HG03354 (cell line): ENCODE data around the gene MIXL1.
A peak's percentile ranks its signal among the peaks of the same experiment; 100 is the strongest.
"Not testable (repeated sequence)": the region's sequence is repeated elsewhere in the genome, so short reads cannot be mapped to it uniquely, and the experiment has no call there.

Experiments
- ATAC-seq: cut with Tn5 transposase; IDR thresholded peaks from one replicate; pipeline ENCODE4 v1.9.1; 2021; ENCODE audit warnings: mild to moderate bottlenecking; ENCODE audit not compliant: unreplicated experiment, poor library complexity, severe bottlenecking

The MIXL1 gene

DNA sequence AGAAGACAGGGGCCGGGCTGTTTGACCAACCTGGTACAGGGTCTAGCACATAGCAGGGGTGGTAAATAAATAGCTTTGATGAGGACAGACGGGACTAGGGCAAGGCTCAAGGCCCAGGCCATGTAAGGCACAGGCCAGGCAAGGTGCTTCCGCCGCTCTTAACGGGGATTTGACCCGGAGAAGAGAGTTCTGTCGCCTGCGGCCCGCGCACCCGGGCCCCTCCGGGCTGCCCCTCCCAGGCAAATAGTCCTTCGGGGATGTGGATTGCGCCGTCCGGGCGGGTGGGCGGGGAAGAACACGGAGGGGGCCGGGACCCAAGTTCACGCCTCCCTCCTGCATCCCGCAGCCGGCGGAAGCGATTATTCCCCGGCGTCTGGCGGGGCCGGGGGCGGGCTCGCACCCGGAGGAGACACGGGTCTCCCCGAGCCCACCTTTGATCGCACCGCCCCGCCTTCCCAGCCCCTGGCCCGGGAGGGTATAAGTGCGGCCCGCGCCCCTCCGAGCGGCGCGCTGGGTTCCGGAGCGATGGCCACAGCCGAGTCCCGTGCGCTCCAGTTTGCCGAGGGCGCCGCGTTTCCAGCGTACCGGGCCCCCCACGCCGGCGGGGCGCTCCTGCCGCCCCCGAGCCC, at the start of gene MIXL1:
Gene MIXL1, plus strand, starts transcription at position 508 of the 629 bp plus-strand sequence. Its CDS starts 18 bp downstream, at position 526.
- peak; percentile 51 for ATAC-seq

DNA sequence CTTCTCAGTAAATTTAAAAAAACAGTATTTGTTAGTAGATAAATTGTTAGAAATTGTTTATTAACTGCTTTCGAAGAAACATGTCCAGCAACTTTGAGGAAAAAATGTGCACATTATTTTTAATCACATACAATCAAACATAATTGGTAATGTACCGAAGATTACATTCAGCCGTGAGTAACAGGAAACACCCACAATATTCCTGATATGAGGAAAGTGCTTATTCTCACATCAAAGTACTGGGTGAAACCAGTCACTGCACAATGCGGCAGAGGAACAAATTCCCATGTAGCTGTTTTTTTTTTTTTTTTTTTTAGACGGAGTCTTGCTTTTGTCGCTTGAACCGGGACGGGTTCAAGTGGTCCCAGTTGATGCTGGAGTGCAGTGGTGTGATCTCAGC, 46.6 kb upstream of the MIXL1 start:
- no peak for ATAC-seq

DNA sequence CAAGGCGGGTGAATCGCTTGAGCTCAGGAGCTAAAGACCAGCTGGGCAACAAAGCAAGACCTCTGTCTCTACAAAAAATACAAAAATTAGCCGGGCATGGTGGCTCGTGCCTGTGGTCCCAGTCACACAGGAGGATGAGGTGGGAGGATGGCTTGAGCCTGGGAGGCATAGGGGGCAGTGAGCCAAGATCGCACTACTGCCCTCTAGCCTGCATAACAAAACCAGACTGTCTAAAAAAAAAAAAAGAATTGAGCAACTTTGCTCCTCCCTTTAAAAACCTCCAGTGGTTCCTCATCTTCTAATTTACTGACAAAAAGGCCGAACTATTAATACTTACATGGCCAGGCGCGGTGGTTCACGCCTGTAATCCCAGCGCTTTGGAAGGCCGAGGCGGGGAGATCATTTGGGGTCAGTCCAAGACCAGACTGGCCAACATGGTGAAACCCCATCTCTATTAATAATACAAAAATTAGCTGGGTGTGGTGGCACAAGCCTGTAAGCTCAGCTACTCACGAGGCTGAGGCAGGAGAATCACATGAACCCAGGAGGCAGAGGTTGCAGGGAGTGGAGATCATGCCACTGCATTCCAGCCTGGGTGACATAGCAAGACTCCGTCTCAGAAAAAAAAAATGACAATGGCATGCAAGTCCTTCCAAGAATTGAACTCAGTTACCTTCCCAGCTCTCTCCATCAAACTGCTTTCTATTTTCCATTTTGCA, 41.3 kb upstream of the MIXL1 start:
- no peak for ATAC-seq

DNA sequence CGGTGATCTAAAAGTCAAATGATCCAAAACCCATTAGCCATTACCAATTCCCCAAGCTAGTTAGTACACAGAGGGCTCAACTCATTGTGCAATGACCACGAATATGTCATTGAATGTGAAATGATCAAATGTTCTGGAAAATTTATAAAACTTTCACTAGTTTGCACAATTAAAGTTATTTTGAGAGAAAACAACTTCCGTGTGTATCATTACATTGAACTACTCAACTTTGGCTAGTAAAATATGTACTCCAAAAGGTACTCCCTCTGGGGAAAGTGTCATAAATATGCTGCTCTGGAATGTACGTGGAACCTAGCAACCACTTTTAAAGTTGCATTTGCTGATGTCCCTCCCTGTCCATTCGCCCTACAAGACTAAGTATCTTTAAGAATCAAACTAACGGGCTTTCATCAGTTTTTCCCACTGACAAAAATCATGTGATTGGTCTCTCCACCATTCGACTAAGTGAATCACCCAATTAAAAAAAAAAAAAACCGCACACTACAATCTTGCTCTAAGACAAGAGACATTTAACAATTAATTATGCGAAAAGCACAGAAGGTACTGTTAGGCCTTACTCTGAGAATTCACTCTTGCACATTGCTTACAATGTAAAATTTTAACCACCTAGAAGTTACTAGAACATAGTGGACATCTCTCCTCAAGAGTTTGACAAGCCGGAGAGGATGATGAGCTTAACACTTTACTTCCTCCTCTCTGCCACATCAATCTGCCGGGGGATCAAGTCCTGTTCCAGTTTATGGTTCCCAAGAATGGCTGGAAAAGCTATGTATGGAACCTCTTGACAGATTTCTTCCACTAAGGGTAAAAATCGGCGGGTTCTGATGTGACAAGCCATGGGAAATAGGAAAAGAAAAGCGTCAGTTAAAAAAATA, 38.1 kb upstream of the MIXL1 start:
- ATAC-seq: no peak

DNA sequence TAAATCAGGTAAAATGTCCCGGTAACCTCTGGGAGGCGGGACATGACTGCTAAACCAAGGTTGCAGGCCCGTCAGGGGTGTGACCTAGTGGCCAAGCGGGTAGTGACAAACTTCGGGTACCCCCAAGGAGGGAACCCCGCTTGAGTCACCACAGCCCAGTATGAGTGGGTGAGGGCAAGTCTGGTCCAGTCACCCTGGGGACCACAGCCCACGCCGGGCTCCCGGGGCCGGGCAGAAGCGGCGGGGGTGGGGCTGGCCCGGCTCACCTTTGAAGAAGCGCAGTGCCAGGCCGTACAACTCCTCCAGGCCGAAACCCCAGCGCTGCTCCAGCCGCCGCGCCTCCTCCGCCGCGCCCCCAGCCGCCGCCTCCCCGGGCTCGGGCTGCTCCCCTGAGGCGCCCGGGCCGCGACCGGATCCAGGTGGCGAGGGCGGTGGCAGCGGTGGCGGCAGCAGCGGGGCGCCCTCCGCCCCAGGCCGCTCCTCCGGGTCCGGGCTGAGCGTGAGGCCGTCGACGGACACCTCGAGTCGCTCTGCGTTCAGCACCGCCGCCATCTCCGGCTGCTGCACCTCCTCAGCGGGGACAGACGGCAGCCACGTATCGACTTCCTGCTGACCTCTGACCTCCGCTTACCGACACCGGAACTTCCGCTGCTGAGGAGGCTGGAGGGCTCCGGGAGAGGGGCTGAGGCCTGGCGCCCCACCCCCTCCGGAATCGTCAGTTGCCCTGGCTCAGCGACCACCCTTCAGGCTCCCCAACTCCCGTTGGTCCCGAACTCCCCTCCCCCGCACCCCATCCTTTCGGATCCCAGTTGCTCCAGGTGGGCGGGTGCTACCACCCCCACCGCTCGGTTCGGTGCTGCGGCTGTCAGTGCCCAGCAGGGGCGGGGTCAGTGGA, 37.1 kb upstream of the MIXL1 start, which contains the start of gene ACBD3:
Gene ACBD3, minus strand, starts transcription at position 618 of the 895 bp plus-strand sequence. Its CDS starts 66 bp downstream, at position 552.
- ATAC-seq: peak; percentile 98

DNA sequence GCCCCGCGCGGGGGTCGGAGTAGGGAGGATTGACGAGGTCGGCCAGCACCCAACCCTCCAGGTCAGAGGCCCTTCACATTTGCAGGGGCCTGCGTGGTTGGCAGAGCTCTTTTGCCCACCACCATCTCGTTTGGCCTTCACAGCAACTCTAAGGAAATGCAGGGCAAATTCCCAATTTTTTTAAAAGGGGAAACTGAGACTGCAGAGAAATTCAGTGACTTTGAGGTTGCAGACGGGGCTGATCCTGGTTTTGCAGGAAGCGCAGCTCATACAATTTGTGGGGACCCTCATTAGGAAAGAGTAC, 36.5 kb upstream of the MIXL1 start:
- ATAC-seq: no peak

DNA sequence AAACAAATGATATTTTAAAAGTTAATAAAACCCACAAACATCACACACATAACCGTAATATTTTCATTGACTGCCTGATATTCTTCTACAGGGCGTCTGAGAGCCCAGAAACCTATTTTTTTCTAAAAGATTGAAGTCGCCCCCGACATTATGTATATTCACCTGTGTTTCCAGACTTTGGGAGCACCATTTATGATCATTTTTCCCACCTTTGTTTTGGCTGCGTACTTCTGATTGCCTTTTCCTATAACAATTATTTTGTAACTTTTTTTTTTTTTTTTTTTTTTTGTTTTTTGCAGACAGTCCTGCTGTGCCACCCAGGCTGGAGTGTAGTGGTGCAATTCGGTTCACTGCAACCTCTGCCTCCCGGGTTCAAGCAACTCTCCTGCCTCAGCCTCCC, 36.1 kb upstream of the MIXL1 start:
- no peak for ATAC-seq

DNA sequence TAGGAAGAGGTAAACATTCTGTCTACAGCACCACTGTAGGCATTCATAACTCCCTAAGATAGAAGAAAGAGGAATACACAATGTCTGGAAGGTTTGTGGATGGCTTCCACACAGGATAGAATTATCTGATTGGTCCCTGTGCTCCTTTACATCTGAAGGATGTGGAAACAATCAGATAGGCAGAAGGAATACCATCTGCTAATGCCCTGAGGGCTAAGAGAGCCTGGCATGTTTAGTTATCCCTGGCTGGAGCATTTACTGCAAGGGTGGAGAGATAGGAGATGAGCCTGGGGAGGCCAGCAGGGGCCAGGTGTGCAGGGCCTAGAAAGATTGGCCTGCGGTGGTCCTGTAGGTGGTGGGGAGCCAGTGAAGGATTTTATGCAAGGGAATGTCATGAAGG, 28.3 kb upstream of the MIXL1 start:
- ATAC-seq: no peak

DNA sequence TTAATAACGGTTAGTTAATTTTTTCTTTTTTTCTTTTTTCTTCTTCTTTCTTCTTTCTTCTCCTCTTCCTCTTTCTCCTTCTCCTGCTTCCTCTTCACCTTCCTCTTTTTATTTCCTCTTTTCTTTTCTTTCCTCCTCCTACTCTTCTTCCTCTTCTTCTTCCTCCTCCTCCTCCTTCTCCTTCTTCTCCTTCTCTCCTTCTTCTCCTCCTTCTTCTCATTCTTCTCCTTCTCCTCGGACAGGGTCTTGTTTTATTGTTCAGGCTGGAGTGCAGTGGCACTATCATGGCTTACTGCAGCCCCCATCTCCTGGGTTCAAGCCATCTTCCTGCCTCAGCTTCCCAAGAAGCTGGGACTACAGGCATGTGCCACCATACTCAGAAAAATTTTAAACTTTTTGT, 23.5 kb upstream of the MIXL1 start:
- no peak for ATAC-seq

DNA sequence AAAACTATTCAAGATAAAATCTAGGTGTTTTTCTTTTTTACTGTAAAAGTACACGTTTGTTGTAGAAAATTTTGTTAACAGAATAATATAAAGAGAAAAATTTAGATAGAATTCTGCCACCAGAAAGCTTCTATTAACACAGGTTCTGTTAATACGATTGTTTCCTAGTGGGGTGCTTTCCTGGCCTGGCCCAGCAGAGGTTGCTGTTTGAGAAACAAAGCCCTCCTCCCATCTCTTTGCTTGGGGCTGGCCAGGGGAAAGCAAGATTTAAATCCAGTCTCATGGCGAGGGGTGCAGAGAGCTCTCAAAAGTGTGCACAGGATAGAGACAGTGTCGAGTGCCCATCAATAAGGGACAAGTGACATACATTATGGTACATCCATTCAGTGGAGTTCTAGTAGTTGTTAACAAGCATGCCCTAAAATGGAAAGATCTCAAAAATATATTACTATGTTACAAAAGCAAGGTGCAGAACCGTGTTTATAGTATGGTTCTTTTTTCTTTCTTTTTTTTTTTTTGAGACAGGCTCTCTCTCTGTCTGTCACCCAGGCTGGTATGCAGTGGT, 22.4 kb upstream of the MIXL1 start:
- no peak for ATAC-seq

DNA sequence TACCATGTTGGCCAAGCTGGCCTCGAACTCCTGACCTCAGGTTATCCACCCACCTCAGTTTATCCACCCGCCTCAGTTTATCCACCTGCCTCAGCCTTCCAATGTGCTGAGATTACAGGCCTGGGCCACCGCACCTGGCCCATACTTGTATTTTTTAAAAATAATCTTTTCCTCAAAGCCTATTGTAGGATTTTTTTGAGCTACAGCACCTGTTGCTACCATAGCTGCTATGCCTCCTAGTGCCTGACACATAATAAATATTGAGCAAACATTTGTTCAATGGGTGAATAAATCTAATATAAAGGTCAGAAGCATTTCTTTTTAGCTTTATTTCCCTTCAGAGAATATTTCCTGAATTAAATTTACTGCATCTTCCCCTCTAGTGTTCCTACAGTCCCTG, 21.2 kb upstream of the MIXL1 start:
- ATAC-seq: no peak

DNA sequence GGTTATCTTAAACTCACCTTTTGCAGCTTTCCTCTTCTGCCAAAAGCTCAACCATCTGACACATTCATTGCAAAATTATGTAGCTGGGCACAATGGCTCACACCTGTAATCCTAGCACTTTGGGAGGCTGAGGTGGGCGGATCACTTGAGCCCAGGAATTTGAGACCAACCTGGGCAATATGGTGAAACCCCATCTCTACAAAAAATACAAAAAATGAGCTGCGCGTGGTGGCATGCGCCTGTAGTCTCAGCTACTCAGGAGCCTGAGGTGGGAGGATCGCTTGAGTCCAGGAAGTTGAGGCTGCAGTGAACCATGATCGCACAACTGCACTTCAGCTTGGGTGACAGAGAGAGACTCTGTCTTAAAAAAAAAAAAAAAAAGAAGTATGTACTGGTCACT, 20.8 kb upstream of the MIXL1 start:
- not testable (repeated sequence) for ATAC-seq

DNA sequence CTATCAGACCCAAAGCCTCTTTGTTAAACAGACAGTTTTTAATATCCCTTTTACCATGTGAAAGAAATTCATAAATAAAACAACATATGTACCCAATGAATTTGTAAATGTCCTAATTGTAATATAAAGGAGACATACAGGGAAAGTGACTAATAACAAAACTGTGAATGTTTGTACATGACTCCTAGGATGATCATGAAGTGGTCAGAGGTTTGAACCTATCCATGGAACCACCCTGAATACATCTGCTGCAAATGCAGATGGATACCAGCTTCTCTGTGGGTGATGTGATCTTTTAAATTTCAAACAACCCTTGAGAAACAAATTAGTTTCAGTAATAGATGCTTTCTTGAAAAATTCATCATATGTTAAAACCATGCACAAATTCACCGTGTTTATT, 20.2 kb upstream of the MIXL1 start:
- no peak for ATAC-seq

DNA sequence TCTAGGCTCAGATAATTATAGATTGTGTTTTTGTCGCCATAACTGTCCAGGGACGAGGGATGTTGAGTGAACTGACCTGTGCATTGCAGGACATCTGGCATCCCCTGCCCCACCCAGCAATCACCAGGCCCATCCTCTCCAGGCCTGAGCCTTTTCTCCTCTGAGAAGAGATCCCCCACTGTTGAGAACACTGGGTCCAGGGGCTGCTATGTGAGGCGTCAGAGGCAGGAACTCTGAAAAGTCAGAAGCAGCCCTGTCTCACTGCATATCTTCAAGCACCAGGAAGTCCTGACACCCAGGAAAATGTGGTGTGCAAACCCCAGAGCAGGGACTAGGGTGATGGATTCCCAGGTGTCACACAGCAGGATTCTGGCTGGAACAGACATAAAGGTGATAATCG, 19.8 kb upstream of the MIXL1 start:
- ATAC-seq: no peak

DNA sequence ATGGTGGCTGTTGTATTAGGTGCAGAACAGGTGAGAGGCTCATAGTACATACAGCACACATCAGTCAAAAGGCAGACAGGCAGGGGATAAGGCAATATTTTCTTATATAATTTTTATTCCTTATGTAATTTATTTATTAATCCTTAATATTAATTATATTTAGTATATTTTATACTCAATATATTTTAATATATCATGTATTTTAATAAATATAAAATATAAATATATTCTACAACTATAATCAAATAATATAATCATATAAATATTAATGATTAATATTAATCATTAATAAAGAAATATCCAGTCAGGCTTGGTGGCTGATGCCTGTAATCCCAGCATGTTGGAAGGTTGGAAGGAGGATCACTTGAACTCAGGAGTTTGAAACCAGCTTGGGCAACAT, 19.3 kb upstream of the MIXL1 start:
- no peak for ATAC-seq

DNA sequence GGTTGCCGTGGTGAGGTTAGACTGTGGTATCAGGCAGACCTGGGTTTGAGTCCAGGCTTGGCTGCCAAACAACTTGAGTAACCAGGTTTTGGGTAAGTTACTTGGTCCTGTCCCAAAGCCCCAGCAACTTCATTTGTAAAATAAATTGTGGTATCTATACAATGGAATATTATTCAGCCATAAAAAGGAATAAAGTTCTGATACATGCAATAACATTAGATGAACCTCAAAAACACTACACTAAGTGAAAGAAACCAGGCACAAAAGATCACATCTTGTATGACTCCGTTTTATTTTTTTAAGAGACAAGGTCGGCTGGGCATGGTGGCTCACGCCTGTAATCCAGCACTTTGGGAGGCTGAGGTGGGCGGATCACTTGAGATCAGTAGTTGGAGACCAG, 16.4 kb upstream of the MIXL1 start:
- ATAC-seq: no peak

DNA sequence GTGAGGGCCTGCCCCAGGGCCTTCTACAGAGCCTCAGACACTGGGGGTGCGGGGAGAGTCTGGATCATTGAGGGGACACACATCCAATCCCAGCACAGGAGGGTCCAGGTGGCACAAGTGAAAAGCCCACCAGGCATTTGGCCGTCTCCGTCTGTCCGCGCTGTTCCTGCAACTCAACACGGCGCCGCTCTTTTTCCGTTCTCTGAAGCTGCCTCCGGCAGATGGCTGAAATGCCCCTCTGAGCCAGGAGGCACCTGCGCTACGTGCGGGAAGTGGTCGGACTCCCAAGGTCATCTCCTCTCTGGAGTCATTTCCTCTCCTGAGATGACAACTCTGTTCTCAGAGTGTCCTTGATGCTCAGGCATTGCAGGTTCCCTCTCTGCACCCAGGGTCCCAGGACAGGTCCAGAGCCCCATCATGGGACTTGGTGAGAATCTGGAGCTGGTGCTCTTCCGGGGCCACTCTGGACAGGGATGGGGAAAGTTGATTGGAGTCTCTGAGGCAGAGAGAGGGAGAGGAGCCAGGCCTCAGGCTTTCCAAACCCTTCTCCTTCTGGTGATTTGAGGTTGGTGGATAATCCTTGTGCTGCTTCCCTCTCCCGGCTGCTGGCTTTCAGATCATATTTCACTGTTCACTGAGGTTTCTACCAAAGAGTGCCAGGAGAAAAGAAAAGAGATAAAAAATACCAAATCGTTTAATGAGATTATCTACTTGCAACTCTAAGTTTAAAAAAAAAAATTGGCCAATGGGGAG, 14.0 kb upstream of the MIXL1 start:
- ATAC-seq: no peak

DNA sequence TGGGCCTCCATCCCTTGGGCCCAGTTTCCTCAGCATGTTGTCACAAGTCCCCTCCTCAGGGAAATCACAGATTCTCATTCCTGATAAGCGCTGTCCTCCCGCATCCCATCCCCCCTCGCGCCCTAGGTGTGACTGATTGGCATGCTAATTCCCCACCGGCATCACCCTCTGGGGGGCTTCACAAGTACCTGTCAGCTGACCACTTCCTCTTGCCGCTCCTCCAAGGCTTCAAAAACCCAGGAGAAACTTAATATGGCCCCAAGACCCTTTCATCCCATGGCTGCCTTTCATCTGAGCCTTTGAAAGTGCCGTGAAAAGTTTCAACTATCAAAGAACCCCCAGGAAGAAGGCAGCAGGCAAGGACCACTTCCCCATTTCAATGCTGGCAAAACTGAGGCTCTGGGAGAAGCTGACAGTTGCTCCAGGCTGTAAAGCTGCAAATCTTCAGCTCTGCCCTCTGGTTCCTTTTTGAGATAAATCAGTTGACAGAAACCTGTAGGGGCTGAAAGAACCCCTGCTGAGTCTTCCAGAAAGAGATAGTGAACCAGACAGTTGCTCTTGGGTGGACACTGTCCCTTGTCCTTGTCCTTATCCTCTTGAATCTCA, 12.8 kb upstream of the MIXL1 start:
- no peak for ATAC-seq
